GM23338 (cell line): ENCODE results near the gene MCC. TPM values are rescaled to one million over a fixed set of nuclear protein-coding genes. Genes with fewer than 3 reads are reported as not detected.

ENCODE experiments used
- ATAC-seq: fragments of 200-7000 bp; cut with Tn5 transposase; 3 replicates; pipeline ENCODE4 v1.9.1; 2020
- DNase-seq: peaks from one replicate; pipeline ENCODE4 v3.0.0-alpha.2; 2015; ENCODE audit warnings: low spot score
- H2AFZ ChIP-seq: fragments of 200-600 bp; sonication (generic); 2 replicates; pipeline ENCODE4 v1.8.0; 2016; ENCODE audit warnings: antibody characterized with exemption, mild to moderate bottlenecking, moderate library complexity
- H3F3A ChIP-seq: fragments of 200-600 bp; sonication (generic); replicated peaks from 2 replicates; pipeline ENCODE4 v1.8.0; 2017; ENCODE audit warnings: antibody characterized with exemption, mixed run types, low read depth
- H3K27ac ChIP-seq: fragments of 200-600 bp; sonication (generic); 2 replicates; pipeline ENCODE4 v1.6.1; 2016; ENCODE audit warnings: low read depth
- H3K27me3 ChIP-seq: fragments of 200-600 bp; sonication (generic); 2 replicates; pipeline ENCODE4 v1.8.0; 2016; ENCODE audit warnings: mild to moderate bottlenecking, mixed run types, moderate library complexity; ENCODE audit not compliant: insufficient read depth
- H3K36me3 ChIP-seq: fragments of 200-600 bp; sonication (generic); 2 replicates; pipeline ENCODE4 v1.8.0; 2016; ENCODE audit warnings: mild to moderate bottlenecking; ENCODE audit not compliant: insufficient read depth
- H3K4me1 ChIP-seq: fragments of 200-600 bp; sonication (generic); 2 replicates; pipeline ENCODE4 v1.8.0; 2016; ENCODE audit warnings: mild to moderate bottlenecking, moderate library complexity; ENCODE audit not compliant: insufficient read depth
- H3K4me2 ChIP-seq: fragments of 200-600 bp; sonication (generic); 2 replicates; pipeline ENCODE4 v1.7.1; 2017; ENCODE audit warnings: mixed run types
- H3K4me3 ChIP-seq: fragments of 200-600 bp; sonication (generic); 2 replicates; pipeline ENCODE4 v1.6.1; 2016; ENCODE audit warnings: mixed run types
- H3K79me2 ChIP-seq: fragments of 200-600 bp; sonication (generic); replicated peaks from 2 replicates; pipeline ENCODE4 v1.8.0; 2017; ENCODE audit warnings: mild to moderate bottlenecking; ENCODE audit not compliant: insufficient read depth
- H3K9me2 ChIP-seq: fragments of 200-600 bp; sonication (generic); 2 replicates; pipeline ENCODE4 v1.8.0; 2017; ENCODE audit not compliant: insufficient read depth
- H4K20me1 ChIP-seq: fragments of 200-600 bp; sonication (generic); replicated peaks from 2 replicates; pipeline ENCODE4 v1.8.0; 2017; ENCODE audit warnings: mild to moderate bottlenecking; ENCODE audit not compliant: insufficient read depth
- H3K27ac Mint-ChIP-seq: 2 replicates; pipeline ENCODE4 v1.8.0; 2020; ENCODE audit warnings: inconsistent platforms, mild to moderate bottlenecking, moderate library complexity, mixed read lengths
- H3K27me3 Mint-ChIP-seq: 3 replicates; pipeline ENCODE4 v1.8.0; 2022; ENCODE audit warnings: low read depth, mild to moderate bottlenecking, moderate library complexity, mixed read lengths, inconsistent platforms; ENCODE audit not compliant: insufficient read depth, poor library complexity
- H3K36me3 Mint-ChIP-seq: 3 replicates; pipeline ENCODE4 v1.8.0; 2021; ENCODE audit warnings: low read depth, mild to moderate bottlenecking, inconsistent platforms, moderate library complexity, mixed read lengths
- H3K4me1 Mint-ChIP-seq: 3 replicates; pipeline ENCODE4 v1.8.0; 2020; ENCODE audit warnings: mild to moderate bottlenecking, inconsistent platforms, mixed read lengths
- H3K4me3 Mint-ChIP-seq: 3 replicates; pipeline ENCODE4 v1.8.0; 2021; ENCODE audit warnings: moderate library complexity, mild to moderate bottlenecking, inconsistent platforms, mixed read lengths
- H3K9me3 Mint-ChIP-seq: 3 replicates; pipeline ENCODE4 v1.8.0; 2020; ENCODE audit warnings: moderate library complexity, mild to moderate bottlenecking, inconsistent platforms, mixed read lengths
- CREB1 ChIP-seq: fragments of 250-450 bp; sonication (Bioruptor Pico); IDR thresholded peaks from 2 replicates; pipeline ENCODE4 v1.5.0; 2020; ENCODE audit warnings: low read depth, mild to moderate bottlenecking, moderate library complexity
- EZH2 ChIP-seq: fragments of 200-600 bp; sonication (generic); IDR thresholded peaks from one replicate; pipeline ENCODE4 v1.8.0; 2017; ENCODE audit warnings: antibody characterized with exemption, mild to moderate bottlenecking, low read depth; ENCODE audit not compliant: unreplicated experiment
- EZH2phosphoT487 ChIP-seq: fragments of 200-600 bp; sonication (generic); IDR thresholded peaks from one replicate; pipeline ENCODE4 v1.8.1; 2018; ENCODE audit warnings: antibody characterized with exemption; ENCODE audit not compliant: unreplicated experiment
- JUNB ChIP-seq: IDR thresholded peaks from one replicate; pipeline ENCODE4 v1.6.1; 2016; ENCODE audit warnings: antibody characterized with exemption; ENCODE audit not compliant: unreplicated experiment
- NANOG ChIP-seq: IDR thresholded peaks from 2 replicates; pipeline ENCODE4 v1.6.1; 2016; ENCODE audit warnings: antibody characterized with exemption, borderline replicate concordance
- POLR2AphosphoS5 ChIP-seq: IDR thresholded peaks from 2 replicates; pipeline ENCODE4 v1.6.1; 2016; ENCODE audit warnings: antibody characterized with exemption, low read depth
- STAT1 ChIP-seq: IDR thresholded peaks from one replicate; pipeline ENCODE4 v1.6.1; 2016; ENCODE audit warnings: antibody characterized with exemption; ENCODE audit not compliant: unreplicated experiment
- ZNF114 ChIP-seq: fragments of 250-450 bp; sonication (Bioruptor Pico); IDR thresholded peaks from 2 replicates; pipeline ENCODE4 v1.5.0; 2020; ENCODE audit warnings: mild to moderate bottlenecking, moderate library complexity
- ZNF331 ChIP-seq: fragments of 250-450 bp; sonication (Bioruptor Pico); IDR thresholded peaks from 2 replicates; pipeline ENCODE4 v1.5.0; 2020; ENCODE audit warnings: low read depth, mild to moderate bottlenecking, moderate library complexity
- polyA plus RNA-seq: library from polyadenylated mRNA; unstranded; fragments of >200 nt; fragmentation: Nextera tagmentation; extraction: Ambion mirVana; gene quantifications from 2 replicates; pipeline ENCODE4 v1.2.1, GENCODE V29; 2016
- total RNA-seq: library from RNA; depleted of rRNA; stranded (reverse); fragments of >200 nt; shearing (Covaris generic); gene quantifications from 2 replicates; pipeline ENCODE4 v1.2.3, GENCODE V29; 2014
- TF ChIP-seq, protein P1 (sequence below): IDR thresholded peaks from one replicate; pipeline ENCODE4 v1.6.1; 2018; ENCODE audit warnings: antibody characterized with exemption; ENCODE audit not compliant: unreplicated experiment
- TF ChIP-seq, protein P2 (sequence below), 2 experiments: fragments of 200-600 bp in 1 of 2; sonication (generic) in 1 of 2; conservative IDR thresholded peaks; 2 replicates each; pipeline versions ENCODE4 v1.5.1 to v1.6.1; 2016 to 2017; ENCODE audit warnings: antibody characterized with exemption in 2 of 2, low read depth in 2 of 2, mild to moderate bottlenecking in 2 of 2, moderate library complexity in 1 of 2
- TF ChIP-seq, protein P3 (sequence below): IDR thresholded peaks from 2 replicates; pipeline ENCODE4 v1.6.1; 2016; ENCODE audit warnings: antibody characterized with exemption
- TF ChIP-seq, protein P4 (sequence below): fragments of 250-450 bp; sonication (Bioruptor Pico); IDR thresholded peaks from 2 replicates; pipeline ENCODE4 v1.5.0; 2020; ENCODE audit warnings: mild to moderate bottlenecking, moderate library complexity

Gene MCC
- total and polyA plus RNA-seq, 2 experiments from 2014 or later, result 3.8 to 10.1 TPM

DNA sequence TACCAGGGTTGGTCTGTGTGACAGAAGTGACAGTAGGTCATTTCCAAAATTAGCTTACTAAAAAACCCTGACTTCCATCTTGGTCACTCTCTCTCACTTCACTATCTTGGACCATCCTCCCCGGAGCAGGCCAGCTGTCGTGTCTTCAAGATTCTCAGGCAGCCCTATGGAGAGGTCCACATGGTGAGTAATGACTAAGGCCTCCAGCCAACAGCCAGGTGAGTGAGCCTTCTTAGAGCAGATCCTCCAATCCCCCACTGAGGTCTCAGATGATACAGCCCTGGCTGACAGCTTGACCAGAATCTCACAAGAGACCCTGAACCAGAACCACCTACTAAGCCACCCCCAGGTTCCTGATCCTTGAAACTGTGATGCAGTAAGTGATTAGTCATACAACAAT is 419.7 kb downstream of the MCC start:
- H3K4me1 Mint-ChIP-seq, result peaks cover 43% of the 10 kb centered on the region

More for the DNA sequence above, 419.7 kb downstream of the MCC start:
- Histone ChIP-seq H4K20me1 (no peaks in the 10 kb centered on the region), H3K4me1 (peaks cover 27% of the 10 kb centered on the region), H3K36me3 (0 out of 2 replicates have a peak, but pooled peaks cover 4% of the 10 kb centered on the region), H3K27me3 (no peaks in the 10 kb centered on the region), H3K4me3 (no peak overlapping the region), H3K9me2 (peaks cover 17% of the 10 kb centered on the region), H3F3A (peaks cover 8% of the 10 kb centered on the region; the same call in 1 of the 2 replicates), H3K4me2 (no peak overlapping the region), H3K27ac (no peak overlapping the region), H2AFZ (no peak overlapping the region), H3K79me2 (no peaks in the 10 kb centered on the region)
- DNase-seq (no peak), ATAC-seq (no peak)
- Mint-ChIP-seq H3K9me3 (no peaks in the 10 kb centered on the region; the same call in 2 of the 3 replicates), H3K27ac (no peak overlapping the region), H3K27me3 (peaks cover 10% of the 10 kb centered on the region), H3K4me3 (no peak overlapping the region), H3K36me3 (peaks cover 40% of the 10 kb centered on the region)
- TF ChIP-seq NANOG (no peak), ZNF114 (CRISPR knock-in tag) (no peak), JUNB (no peak), CREB1 (CRISPR knock-in tag) (no peak), STAT1 (no peak), EZH2phosphoT487 (no peak), ZNF331 (CRISPR knock-in tag) (no peak), POLR2AphosphoS5 (no peak), EZH2 (no peak)
- TF ChIP-seq, protein P1, sequence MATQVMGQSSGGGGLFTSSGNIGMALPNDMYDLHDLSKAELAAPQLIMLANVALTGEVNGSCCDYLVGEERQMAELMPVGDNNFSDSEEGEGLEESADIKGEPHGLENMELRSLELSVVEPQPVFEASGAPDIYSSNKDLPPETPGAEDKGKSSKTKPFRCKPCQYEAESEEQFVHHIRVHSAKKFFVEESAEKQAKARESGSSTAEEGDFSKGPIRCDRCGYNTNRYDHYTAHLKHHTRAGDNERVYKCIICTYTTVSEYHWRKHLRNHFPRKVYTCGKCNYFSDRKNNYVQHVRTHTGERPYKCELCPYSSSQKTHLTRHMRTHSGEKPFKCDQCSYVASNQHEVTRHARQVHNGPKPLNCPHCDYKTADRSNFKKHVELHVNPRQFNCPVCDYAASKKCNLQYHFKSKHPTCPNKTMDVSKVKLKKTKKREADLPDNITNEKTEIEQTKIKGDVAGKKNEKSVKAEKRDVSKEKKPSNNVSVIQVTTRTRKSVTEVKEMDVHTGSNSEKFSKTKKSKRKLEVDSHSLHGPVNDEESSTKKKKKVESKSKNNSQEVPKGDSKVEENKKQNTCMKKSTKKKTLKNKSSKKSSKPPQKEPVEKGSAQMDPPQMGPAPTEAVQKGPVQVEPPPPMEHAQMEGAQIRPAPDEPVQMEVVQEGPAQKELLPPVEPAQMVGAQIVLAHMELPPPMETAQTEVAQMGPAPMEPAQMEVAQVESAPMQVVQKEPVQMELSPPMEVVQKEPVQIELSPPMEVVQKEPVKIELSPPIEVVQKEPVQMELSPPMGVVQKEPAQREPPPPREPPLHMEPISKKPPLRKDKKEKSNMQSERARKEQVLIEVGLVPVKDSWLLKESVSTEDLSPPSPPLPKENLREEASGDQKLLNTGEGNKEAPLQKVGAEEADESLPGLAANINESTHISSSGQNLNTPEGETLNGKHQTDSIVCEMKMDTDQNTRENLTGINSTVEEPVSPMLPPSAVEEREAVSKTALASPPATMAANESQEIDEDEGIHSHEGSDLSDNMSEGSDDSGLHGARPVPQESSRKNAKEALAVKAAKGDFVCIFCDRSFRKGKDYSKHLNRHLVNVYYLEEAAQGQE, result no peak
- TF ChIP-seq, protein P2, sequence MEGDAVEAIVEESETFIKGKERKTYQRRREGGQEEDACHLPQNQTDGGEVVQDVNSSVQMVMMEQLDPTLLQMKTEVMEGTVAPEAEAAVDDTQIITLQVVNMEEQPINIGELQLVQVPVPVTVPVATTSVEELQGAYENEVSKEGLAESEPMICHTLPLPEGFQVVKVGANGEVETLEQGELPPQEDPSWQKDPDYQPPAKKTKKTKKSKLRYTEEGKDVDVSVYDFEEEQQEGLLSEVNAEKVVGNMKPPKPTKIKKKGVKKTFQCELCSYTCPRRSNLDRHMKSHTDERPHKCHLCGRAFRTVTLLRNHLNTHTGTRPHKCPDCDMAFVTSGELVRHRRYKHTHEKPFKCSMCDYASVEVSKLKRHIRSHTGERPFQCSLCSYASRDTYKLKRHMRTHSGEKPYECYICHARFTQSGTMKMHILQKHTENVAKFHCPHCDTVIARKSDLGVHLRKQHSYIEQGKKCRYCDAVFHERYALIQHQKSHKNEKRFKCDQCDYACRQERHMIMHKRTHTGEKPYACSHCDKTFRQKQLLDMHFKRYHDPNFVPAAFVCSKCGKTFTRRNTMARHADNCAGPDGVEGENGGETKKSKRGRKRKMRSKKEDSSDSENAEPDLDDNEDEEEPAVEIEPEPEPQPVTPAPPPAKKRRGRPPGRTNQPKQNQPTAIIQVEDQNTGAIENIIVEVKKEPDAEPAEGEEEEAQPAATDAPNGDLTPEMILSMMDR (conservative IDR thresholded peaks at IDR 0.05; ENCODE audit: low read depth in 2 of 2), result no peak
- TF ChIP-seq, protein P3, sequence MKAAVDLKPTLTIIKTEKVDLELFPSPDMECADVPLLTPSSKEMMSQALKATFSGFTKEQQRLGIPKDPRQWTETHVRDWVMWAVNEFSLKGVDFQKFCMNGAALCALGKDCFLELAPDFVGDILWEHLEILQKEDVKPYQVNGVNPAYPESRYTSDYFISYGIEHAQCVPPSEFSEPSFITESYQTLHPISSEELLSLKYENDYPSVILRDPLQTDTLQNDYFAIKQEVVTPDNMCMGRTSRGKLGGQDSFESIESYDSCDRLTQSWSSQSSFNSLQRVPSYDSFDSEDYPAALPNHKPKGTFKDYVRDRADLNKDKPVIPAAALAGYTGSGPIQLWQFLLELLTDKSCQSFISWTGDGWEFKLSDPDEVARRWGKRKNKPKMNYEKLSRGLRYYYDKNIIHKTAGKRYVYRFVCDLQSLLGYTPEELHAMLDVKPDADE, result no peak
- TF ChIP-seq, protein P4, sequence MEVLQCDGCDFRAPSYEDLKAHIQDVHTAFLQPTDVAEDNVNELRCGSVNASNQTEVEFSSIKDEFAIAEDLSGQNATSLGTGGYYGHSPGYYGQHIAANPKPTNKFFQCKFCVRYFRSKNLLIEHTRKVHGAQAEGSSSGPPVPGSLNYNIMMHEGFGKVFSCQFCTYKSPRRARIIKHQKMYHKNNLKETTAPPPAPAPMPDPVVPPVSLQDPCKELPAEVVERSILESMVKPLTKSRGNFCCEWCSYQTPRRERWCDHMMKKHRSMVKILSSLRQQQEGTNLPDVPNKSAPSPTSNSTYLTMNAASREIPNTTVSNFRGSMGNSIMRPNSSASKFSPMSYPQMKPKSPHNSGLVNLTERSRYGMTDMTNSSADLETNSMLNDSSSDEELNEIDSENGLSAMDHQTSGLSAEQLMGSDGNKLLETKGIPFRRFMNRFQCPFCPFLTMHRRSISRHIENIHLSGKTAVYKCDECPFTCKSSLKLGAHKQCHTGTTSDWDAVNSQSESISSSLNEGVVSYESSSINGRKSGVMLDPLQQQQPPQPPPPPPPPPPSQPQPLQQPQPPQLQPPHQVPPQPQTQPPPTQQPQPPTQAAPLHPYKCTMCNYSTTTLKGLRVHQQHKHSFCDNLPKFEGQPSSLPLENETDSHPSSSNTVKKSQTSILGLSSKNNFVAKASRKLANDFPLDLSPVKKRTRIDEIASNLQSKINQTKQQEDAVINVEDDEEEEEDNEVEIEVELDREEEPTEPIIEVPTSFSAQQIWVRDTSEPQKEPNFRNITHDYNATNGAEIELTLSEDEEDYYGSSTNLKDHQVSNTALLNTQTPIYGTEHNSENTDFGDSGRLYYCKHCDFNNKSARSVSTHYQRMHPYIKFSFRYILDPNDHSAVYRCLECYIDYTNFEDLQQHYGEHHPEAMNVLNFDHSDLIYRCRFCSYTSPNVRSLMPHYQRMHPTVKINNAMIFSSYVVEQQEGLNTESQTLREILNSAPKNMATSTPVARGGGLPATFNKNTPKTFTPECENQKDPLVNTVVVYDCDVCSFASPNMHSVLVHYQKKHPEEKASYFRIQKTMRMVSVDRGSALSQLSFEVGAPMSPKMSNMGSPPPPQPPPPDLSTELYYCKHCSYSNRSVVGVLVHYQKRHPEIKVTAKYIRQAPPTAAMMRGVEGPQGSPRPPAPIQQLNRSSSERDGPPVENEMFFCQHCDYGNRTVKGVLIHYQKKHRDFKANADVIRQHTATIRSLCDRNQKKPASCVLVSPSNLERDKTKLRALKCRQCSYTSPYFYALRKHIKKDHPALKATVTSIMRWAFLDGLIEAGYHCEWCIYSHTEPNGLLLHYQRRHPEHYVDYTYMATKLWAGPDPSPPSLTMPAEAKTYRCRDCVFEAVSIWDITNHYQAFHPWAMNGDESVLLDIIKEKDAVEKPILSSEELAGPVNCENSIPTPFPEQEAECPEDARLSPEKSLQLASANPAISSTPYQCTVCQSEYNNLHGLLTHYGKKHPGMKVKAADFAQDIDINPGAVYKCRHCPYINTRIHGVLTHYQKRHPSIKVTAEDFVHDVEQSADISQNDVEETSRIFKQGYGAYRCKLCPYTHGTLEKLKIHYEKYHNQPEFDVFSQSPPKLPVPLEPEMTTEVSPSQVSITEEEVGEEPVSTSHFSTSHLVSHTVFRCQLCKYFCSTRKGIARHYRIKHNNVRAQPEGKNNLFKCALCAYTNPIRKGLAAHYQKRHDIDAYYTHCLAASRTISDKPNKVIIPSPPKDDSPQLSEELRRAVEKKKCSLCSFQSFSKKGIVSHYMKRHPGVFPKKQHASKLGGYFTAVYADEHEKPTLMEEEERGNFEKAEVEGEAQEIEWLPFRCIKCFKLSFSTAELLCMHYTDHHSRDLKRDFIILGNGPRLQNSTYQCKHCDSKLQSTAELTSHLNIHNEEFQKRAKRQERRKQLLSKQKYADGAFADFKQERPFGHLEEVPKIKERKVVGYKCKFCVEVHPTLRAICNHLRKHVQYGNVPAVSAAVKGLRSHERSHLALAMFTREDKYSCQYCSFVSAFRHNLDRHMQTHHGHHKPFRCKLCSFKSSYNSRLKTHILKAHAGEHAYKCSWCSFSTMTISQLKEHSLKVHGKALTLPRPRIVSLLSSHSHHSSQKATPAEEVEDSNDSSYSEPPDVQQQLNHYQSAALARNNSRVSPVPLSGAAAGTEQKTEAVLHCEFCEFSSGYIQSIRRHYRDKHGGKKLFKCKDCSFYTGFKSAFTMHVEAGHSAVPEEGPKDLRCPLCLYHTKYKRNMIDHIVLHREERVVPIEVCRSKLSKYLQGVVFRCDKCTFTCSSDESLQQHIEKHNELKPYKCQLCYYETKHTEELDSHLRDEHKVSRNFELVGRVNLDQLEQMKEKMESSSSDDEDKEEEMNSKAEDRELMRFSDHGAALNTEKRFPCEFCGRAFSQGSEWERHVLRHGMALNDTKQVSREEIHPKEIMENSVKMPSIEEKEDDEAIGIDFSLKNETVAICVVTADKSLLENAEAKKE (CRISPR knock-in tag), result no peak
